SK-N-SH (cell line): Measurements from ENCODE around the gene NRIP1. TPM values are rescaled to one million over a fixed set of nuclear protein-coding genes. Genes with fewer than 3 reads are reported as not detected.

Experiments used
- CTCF ChIA-PET: fragments of 300-600, 350-600 bp; formaldehyde crosslinking; extraction: SDS; loops from one replicate; lab custom pipeline; 2021; lab: Yijun Ruan, JAX
- POLR2A ChIA-PET: fragments of 350-600 bp; sonication (Branson Sonifier 250); formaldehyde crosslinking; extraction: SDS; loops from one replicate; lab custom pipeline; 2020; ENCODE audit warnings: antibody characterized with exemption, inconsistent platforms; lab: Yijun Ruan, JAX
- DNase-seq: peaks from one replicate; pipeline ENCODE4 v3.0.0; 2012
- H2AFZ ChIP-seq: fragments of 200-600 bp; sonication (generic); 2 replicates; pipeline ENCODE4 v1.8.1; 2016; ENCODE audit warnings: antibody characterized with exemption, mild to moderate bottlenecking, low read depth
- H3F3A ChIP-seq: fragments of 200-600 bp; sonication (generic); replicated peaks from 2 replicates; pipeline ENCODE3; 2016; ENCODE audit warnings: antibody characterized with exemption, mild to moderate bottlenecking; ENCODE audit not compliant: insufficient read depth
- H3K27ac ChIP-seq, 2 experiments: fragments of 200-500 bp in 1 of 2; fragments of 200-600 bp in 1 of 2; sonication (Bioruptor generic) in 1 of 2; sonication (generic), shearing (Covaris generic) in 1 of 2; 2 replicates each; pipeline versions ENCODE4 v1.5.1 to v1.6.1; 2014 to 2016; ENCODE audit warnings: low read depth in 2 of 2, inconsistent platforms in 1 of 2, low read length in 1 of 2, mild to moderate bottlenecking in 1 of 2, mixed read lengths in 1 of 2
- H3K27me3 ChIP-seq: fragments of 200-600 bp; sonication (generic), shearing (Covaris generic); 2 replicates; pipeline ENCODE4 v1.6.1; 2016; ENCODE audit warnings: mixed run types; ENCODE audit not compliant: insufficient read depth
- H3K36me3 ChIP-seq, 2 experiments: fragments of 200-500 bp in 1 of 2; fragments of 200-600 bp in 1 of 2; sonication (Bioruptor generic) in 1 of 2; sonication (generic) in 1 of 2; replicated peaks in 1 of 2; 2 replicates each; pipeline versions ENCODE3 to v1.5.1; 2014 to 2016; ENCODE audit warnings: low read length in 1 of 2, mild to moderate bottlenecking in 1 of 2; ENCODE audit not compliant: insufficient read depth in 2 of 2, control insufficient read depth in 1 of 2
- H3K4me1 ChIP-seq, 2 experiments: fragments of 200-500 bp in 1 of 2; fragments of 200-600 bp in 1 of 2; sonication (Bioruptor generic) in 1 of 2; sonication (generic), shearing (Covaris generic) in 1 of 2; 2 replicates each; pipeline versions ENCODE4 v1.5.1 to v1.6.1; 2014 to 2016; ENCODE audit warnings: low read depth in 1 of 2, low read length in 1 of 2, mixed run types in 1 of 2; ENCODE audit not compliant: insufficient read depth in 2 of 2, control insufficient read depth in 1 of 2
- H3K4me2 ChIP-seq: fragments of 200-600 bp; sonication (generic), shearing (Covaris generic); 2 replicates; pipeline ENCODE4 v1.6.1; 2017; ENCODE audit warnings: mixed run types
- H3K4me3 ChIP-seq, 2 experiments: fragments of 200-500 bp in 1 of 2; fragments of 200-600 bp in 1 of 2; sonication (Bioruptor generic) in 1 of 2; sonication (generic), shearing (Covaris generic) in 1 of 2; 2 replicates each; pipeline versions ENCODE4 v1.5.1 to v1.8.1; 2014 to 2016; ENCODE audit warnings: low read depth in 2 of 2, inconsistent platforms in 1 of 2, low read length in 1 of 2, mild to moderate bottlenecking in 1 of 2, mixed read lengths in 1 of 2, moderate library complexity in 1 of 2
- H3K79me2 ChIP-seq: fragments of 200-600 bp; sonication (generic); 2 replicates; pipeline ENCODE4 v1.8.1; 2017; ENCODE audit warnings: mild to moderate bottlenecking; ENCODE audit not compliant: insufficient read depth
- H3K9ac ChIP-seq: fragments of 200-600 bp; sonication (generic); 2 replicates; pipeline ENCODE4 v1.6.1; 2017; ENCODE audit warnings: mixed run types
- H3K9me2 ChIP-seq: fragments of 200-600 bp; sonication (generic); 2 replicates; pipeline ENCODE4 v1.6.1; 2017; ENCODE audit warnings: mixed run types
- H3K9me3 ChIP-seq: fragments of 200-600 bp; sonication (generic); 2 replicates; pipeline ENCODE4 v1.6.1; 2017; ENCODE audit warnings: mixed run types, mild to moderate bottlenecking, moderate library complexity
- H4K20me1 ChIP-seq: fragments of 200-600 bp; sonication (generic); 2 replicates; pipeline ENCODE4 v1.6.1; 2017; ENCODE audit warnings: mild to moderate bottlenecking, mixed run types; ENCODE audit not compliant: insufficient read depth
- CTCF ChIP-seq: fragments of 200-600 bp; sonication (generic); IDR thresholded peaks from 2 replicates; pipeline ENCODE4 v1.6.1; 2017; ENCODE audit warnings: antibody characterized with exemption, mild to moderate bottlenecking, moderate library complexity
- ELF1 ChIP-seq: IDR thresholded peaks from 2 replicates; pipeline ENCODE4 v1.4.0; 2012
- EP300 ChIP-seq, 2 experiments: IDR thresholded peaks; 2 replicates each; pipeline versions ENCODE4 v1.4.0 to v1.6.1; 2012; ENCODE audit warnings: borderline replicate concordance in 1 of 2, low read depth in 1 of 2, low read length in 1 of 2
- FOSL2 ChIP-seq: IDR thresholded peaks from 2 replicates; pipeline ENCODE4 v1.4.0; 2012; ENCODE audit warnings: low read depth, mild to moderate bottlenecking, moderate library complexity, borderline replicate concordance
- GATA2 ChIP-seq: sonication (generic); formaldehyde crosslinking; IDR thresholded peaks from 2 replicates; pipeline ENCODE4 v1.5.0; 2020; ENCODE audit warnings: mild to moderate bottlenecking, missing genetic modification reagents
- IRF3 ChIP-seq: fragments of 150-350 bp; IDR thresholded peaks from 2 replicates; pipeline ENCODE4 v1.6.1; 2016; ENCODE audit warnings: mild to moderate bottlenecking, low read depth, low read length
- JUND ChIP-seq: IDR thresholded peaks from 2 replicates; pipeline ENCODE4 v1.4.0; 2012
- MEF2A ChIP-seq: IDR thresholded peaks from 2 replicates; pipeline ENCODE4 v1.4.0; 2012; ENCODE audit warnings: low read depth, borderline replicate concordance
- NFIC ChIP-seq: IDR thresholded peaks from 2 replicates; pipeline ENCODE4 v1.4.0; 2012; ENCODE audit warnings: borderline replicate concordance
- PBX3 ChIP-seq: IDR thresholded peaks from 2 replicates; pipeline ENCODE4; 2012
- RAD21 ChIP-seq: IDR thresholded peaks from 2 replicates; pipeline ENCODE4 v1.6.1; 2012; ENCODE audit warnings: mild to moderate bottlenecking, low read length
- REST ChIP-seq: IDR thresholded peaks from 2 replicates; pipeline ENCODE4 v1.6.1; 2012; ENCODE audit warnings: mild to moderate bottlenecking, low read depth, low read length, moderate library complexity
- RFX5 ChIP-seq: IDR thresholded peaks from 2 replicates; pipeline ENCODE4 v1.6.1; 2012; ENCODE audit warnings: mild to moderate bottlenecking, improper control_type of control experiment, low read length
- RXRA ChIP-seq: IDR thresholded peaks from 2 replicates; pipeline ENCODE4 v1.4.0; 2012; ENCODE audit warnings: low read depth, mild to moderate bottlenecking, borderline replicate concordance
- SIN3A ChIP-seq: IDR thresholded peaks from 2 replicates; pipeline ENCODE4 v1.6.1; 2012; ENCODE audit warnings: low read depth, mild to moderate bottlenecking, low read length, moderate library complexity, borderline replicate concordance
- TEAD4 ChIP-seq: IDR thresholded peaks from 2 replicates; pipeline ENCODE4 v1.4.0; 2012; ENCODE audit warnings: mild to moderate bottlenecking, borderline replicate concordance; ENCODE audit not compliant: insufficient read depth
- YY1 ChIP-seq: IDR thresholded peaks from 2 replicates; pipeline ENCODE4 v1.4.0; 2012; ENCODE audit warnings: low read depth, mild to moderate bottlenecking
- WGBS: methylation state at CpG from one replicate; pipeline ENCODE4 v1.1.6; 2017; ENCODE audit warnings: low lambda C conversion rate; 5-methylcytosine and 5-hydroxymethylcytosine counted together
- polyA plus RNA-seq, 3 experiments: library from polyadenylated mRNA; depleted of rRNA; stranded (reverse); fragments of >200 nt; gene quantifications; 2 replicates each; pipeline ENCODE4 v1.2.3, GENCODE V29; 2012

Gene NRIP1
- polyA plus RNA-seq, 1 of the 3 experiments (the other 2 are of a cell fraction): 0.02 TPM

- TF ChIP-seq PBX3 (no peak), RAD21 (no peak), IRF3 (no peak), CTCF (no peak), YY1 (no peak), EP300 (IDR thresholded peaks at IDR 0.05; ENCODE audit: borderline replicate concordance in 1 of 2, low read depth in 1 of 2, low read length in 1 of 2) (no peak), GATA2 (no peak), REST (no peak), RXRA (no peak), JUND (no peak), ELF1 (no peak), RFX5 (no peak), TEAD4 (no peak), MEF2A (no peak), SIN3A (no peak), FOSL2 (no peak), NFIC (no peak)
- TF ChIP-seq, all 33 proteins: peak for 0
- Histone ChIP-seq H3F3A (peaks cover 5% of the 10 kb centered on the region), H4K20me1 (no peaks in the 10 kb centered on the region), H3K4me1 (0 out of 4 replicates have a peak, but pooled peaks cover 0 to 3% of the 10 kb centered on the region in 2 experiments), H3K4me2 (no peak overlapping the region), H3K9me3 (no peaks in the 10 kb centered on the region), H3K27me3 (no peaks in the 10 kb centered on the region), H3K27ac (no peak overlapping the region), H3K79me2 (no peaks in the 10 kb centered on the region), H2AFZ (no peak overlapping the region), H3K4me3 (no peak overlapping the region), H3K9me2 (no peaks in the 10 kb centered on the region), H3K36me3 (no peaks in the 10 kb centered on the region), H3K9ac (no peak overlapping the region)
- ChIA-PET CTCF (no interaction called here), POLR2A (no interaction called here)
- 3% methylated on average over 2 of the region's 2 CpGs for WGBS
- no peak for DNase-seq
Observed at GRCh38 chr21:14993115-14993514, 71.7 kb downstream of the NRIP1 start.
